HUES48 (cell line): ENCODE results near the gene ANAPC15.

Source experiments
- H3K27ac ChIP-seq: one replicate; pipeline ENCODE4 v1.7.0; 2013; ENCODE audit warnings: low read depth, low read length, inconsistent platforms
- H3K27me3 ChIP-seq: 2 replicates; pipeline ENCODE4 v1.6.1; 2013; ENCODE audit warnings: mild to moderate bottlenecking, low read length; ENCODE audit not compliant: control insufficient read depth, insufficient read depth
- H3K36me3 ChIP-seq: 2 replicates; pipeline ENCODE4 v1.6.1; 2013; ENCODE audit warnings: low read length; ENCODE audit not compliant: control insufficient read depth, insufficient read depth
- H3K4me1 ChIP-seq: 2 replicates; pipeline ENCODE4 v1.6.1; 2013; ENCODE audit warnings: mild to moderate bottlenecking, low read length; ENCODE audit not compliant: control insufficient read depth, insufficient read depth
- H3K4me3 ChIP-seq: 2 replicates; pipeline ENCODE4 v1.5.1; 2013; ENCODE audit warnings: mild to moderate bottlenecking, low read depth, low read length
- H3K9ac ChIP-seq: 2 replicates; pipeline ENCODE4 v1.6.1; 2013; ENCODE audit warnings: mild to moderate bottlenecking, low read depth, low read length, moderate library complexity
- H3K9me3 ChIP-seq: 2 replicates; pipeline ENCODE4 v1.6.1; 2013; ENCODE audit warnings: low read length; ENCODE audit not compliant: control insufficient read depth, insufficient read depth

ANAPC15 gene

DNA sequence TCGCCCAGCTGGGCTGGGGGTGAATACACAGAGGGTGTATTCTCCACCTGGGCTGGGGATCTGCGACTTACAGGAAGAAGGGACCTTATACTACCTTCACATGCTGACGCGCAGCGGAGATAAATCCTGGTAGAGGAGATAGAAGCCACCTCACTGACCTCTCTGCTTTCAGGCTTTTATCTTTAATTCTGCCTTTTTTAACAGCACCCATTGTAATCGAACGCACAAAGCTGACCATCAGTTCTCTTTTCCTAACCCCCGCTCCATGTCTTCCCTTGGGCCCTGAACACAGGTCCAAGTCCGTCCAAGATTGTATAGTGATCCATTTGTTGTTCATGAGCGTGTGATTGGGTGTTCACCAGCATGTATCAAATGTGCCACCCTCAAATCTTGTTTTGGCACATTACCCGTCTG, 8.7 kb downstream of the ANAPC15 start:
- Histone ChIP-seq H3K4me3 (peak overlapping the region; percentile 59), H3K36me3 (peaks cover 25% of the 10 kb centered on the region), H3K9me3 (no peaks in the 10 kb centered on the region), H3K9ac (peak overlapping the region; percentile 68), H3K27ac (peak overlapping the region; percentile 85), H3K4me1 (peaks cover 12% of the 10 kb centered on the region), H3K27me3 (no peaks in the 10 kb centered on the region)

DNA sequence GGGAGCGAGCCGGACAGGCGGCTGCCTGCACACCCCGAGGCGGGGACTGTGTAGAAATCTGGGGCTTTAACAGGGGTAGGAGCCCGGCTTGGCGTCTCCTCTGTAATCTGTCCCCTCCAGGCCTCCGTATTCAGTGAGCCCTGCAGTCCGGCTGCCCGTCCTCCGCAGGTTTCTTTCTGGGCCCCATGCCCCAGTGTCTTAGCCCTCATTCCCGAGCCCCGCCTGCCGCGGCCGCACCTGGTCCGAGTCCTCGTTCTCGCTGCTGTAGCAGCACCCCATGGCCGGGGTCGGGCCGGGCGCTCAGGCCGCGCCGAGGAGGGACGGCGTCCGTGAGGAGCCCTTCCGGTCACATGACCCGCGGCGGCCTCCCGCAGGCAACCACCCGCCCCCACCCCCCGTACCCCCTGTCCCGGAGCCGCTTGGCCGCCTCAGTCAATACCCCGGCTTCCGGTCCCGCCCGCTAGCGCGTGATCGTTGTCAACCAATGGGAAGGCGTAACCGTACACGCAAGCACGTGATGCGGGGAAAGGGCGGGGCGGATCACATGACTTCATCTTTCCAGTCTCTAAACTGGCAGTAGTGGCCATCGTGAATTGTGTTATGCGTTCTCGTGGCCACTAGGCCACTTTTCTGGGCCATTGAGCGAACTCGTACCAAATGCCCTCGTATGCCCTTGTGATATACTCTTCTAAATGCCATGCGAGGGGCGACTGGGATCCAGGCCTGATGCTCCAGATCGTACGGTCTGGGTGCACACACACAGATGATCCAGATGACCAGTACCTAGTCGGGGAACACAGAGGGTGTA, 9.3 kb downstream of the ANAPC15 start, which contains the start of gene LAMTOR1:
LAMTOR1 (minus strand) TSS at position 352 of the 808 bp plus-strand sequence; CDS start at position 279, 73 bp downstream.
- Histone ChIP-seq H3K4me3 (peak within 1 kb of the TSS; percentile 99), H3K9me3 (no peaks in the 10 kb centered on the region), H3K36me3 (peaks cover 31% of the 10 kb centered on the region), H3K27ac (peak within 1 kb of the TSS; percentile 95), H3K9ac (peak within 1 kb of the TSS; percentile 96), H3K27me3 (no peaks in the 10 kb centered on the region), H3K4me1 (peaks cover 12% of the 10 kb centered on the region)

DNA sequence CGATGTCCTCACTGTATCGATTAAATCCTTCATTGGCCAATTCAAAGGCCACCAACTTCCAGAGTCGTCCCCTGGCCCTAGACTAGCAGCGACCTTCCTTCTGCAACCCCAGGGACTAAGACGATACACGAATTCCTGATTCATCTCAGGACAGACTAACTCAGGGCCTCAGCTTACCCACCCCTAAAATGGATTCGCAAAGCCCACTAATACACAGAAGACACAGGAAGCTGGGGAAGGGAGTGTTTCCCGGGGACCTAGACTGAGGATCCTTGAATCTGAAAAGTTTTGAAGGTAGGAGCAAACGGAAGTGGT, 9.9 kb downstream of the ANAPC15 start:
- Histone ChIP-seq H3K9me3 (no peaks in the 10 kb centered on the region), H3K27me3 (no peaks in the 10 kb centered on the region), H3K27ac (peak overlapping the region; percentile 95), H3K4me1 (peaks cover 12% of the 10 kb centered on the region), H3K36me3 (peaks cover 37% of the 10 kb centered on the region), H3K9ac (peak overlapping the region; percentile 96), H3K4me3 (peak overlapping the region; percentile 99)

DNA sequence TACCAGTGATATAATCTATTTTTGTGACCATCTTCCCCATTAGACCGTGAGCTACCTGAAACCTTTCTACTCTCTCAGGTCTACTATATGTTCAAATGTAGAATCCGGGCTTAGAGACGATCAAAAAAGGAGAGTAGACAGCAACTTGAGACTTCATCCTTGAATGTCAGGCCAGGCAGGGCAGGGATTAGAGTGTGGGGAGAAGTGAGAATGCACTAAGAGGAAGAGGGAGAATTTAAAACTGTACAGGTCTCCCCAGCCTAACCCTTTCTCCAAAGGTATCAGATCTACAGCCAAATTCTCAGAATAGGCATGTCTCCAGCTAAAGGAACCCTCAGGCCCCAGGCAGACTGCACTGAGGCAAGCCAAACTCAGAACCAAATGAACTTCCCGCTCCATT, 10.3 kb downstream of the ANAPC15 start:
- no peak overlapping the region for H3K27ac ChIP-seq
- H3K4me3 ChIP-seq: peak overlapping the region; percentile 99
- peak overlapping the region; percentile 96 for H3K9ac ChIP-seq
- H3K36me3 ChIP-seq: peaks cover 41% of the 10 kb centered on the region
- H3K27me3 ChIP-seq: no peaks in the 10 kb centered on the region
- H3K4me1 ChIP-seq: peaks cover 12% of the 10 kb centered on the region
- no peaks in the 10 kb centered on the region for H3K9me3 ChIP-seq

DNA sequence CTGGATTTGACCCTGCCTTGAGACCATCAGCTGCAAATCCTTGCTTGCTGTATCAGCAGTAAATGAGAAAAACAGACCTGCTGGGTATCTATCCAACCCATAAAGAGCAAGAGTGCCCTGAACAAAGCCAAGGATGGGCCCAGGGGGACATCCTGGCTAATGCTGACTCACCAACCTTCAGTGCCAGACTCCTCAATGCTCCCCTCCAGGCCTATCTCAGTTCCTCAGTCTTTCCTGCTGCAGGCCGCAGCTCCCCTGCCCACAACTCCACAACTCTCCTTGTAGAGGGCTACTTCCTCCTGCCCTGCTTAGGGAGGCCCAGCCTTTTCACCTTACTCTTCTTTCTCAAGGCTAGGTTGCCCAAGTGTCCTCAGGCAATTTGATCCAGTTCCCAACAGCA, 12.0 kb downstream of the ANAPC15 start:
- H3K27me3 ChIP-seq: no peaks in the 10 kb centered on the region
- no peak overlapping the region for H3K27ac ChIP-seq
- H3K4me3 ChIP-seq: no peak overlapping the region
- H3K9ac ChIP-seq: no peak overlapping the region
- H3K36me3 ChIP-seq: peaks cover 50% of the 10 kb centered on the region
- no peaks in the 10 kb centered on the region for H3K9me3 ChIP-seq
- peaks cover 12% of the 10 kb centered on the region for H3K4me1 ChIP-seq

DNA sequence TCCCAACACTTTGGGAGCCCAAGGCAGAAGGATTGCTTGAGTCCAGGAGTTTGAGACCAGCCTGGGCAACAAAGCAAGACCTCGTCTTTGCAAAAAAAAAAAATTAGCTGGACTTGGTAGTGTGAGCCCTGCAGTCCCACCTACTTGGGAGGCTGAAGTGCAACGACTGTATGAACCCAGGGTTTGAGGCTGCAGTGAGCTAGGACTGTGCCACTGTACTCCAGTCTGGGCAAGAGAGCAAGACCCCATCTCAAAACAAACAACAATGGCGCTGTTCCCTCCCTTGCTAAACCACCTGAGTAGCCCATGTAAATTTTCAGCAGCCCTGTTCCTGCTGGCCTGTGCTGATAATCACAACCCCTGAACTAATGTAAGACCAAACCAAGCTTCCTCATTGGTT, 12.5 kb downstream of the ANAPC15 start:
- Histone ChIP-seq H3K27me3 (no peaks in the 10 kb centered on the region), H3K4me1 (peaks cover 12% of the 10 kb centered on the region), H3K27ac (no peak overlapping the region), H3K36me3 (peaks cover 50% of the 10 kb centered on the region), H3K9ac (no peak overlapping the region), H3K9me3 (no peaks in the 10 kb centered on the region), H3K4me3 (no peak overlapping the region)

DNA sequence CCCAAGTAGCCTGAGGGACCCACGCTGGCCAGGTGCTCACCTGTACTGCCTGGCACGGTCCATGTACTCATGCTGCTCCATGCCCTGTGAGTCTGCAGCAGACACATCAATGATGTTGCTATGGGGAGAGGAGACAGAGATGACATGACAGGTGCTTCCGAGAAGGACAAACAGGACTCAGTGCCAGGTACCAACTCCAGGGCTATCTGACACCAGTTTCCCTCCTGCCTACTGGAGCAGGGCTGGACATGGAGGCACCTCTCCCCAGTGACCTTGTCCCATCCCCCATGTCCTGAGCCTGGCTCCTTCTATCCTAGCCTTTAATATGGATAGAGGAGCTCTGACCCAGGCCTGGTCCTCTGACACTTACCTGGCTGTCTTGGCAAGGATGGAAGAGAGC, 13.8 kb downstream of the ANAPC15 start:
- Histone ChIP-seq H3K4me1 (peaks cover 9% of the 10 kb centered on the region), H3K4me3 (no peak overlapping the region), H3K27ac (no peak overlapping the region), H3K9ac (no peak overlapping the region), H3K27me3 (no peaks in the 10 kb centered on the region), H3K9me3 (no peaks in the 10 kb centered on the region), H3K36me3 (peaks cover 60% of the 10 kb centered on the region)

DNA sequence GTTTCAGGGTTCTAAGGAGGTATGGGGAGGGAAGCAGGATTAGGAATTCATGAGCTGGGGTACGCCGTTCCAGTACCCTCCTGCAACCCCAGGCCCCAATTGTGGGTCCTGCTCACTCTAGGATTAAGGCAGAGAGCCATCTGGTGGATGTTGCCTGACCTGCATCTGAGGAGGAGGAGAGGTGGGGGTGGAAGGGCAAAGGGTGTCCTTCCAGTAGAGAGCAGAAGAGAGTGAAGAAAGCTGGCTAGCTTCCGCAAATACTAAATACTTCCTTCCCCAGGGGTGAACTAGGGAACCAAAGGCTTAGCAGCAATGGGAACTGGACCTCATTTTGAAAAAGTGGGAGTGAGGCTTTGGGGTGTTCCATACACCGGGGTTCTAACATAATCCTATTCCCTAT, 21.2 kb downstream of the ANAPC15 start:
- H3K27ac ChIP-seq: peak overlapping the region; percentile 42
- H3K27me3 ChIP-seq: no peaks in the 10 kb centered on the region
- H3K9me3 ChIP-seq: no peaks in the 10 kb centered on the region
- no peak overlapping the region for H3K4me3 ChIP-seq
- peaks cover 3% of the 10 kb centered on the region; the same call in 1 of the 2 replicates for H3K4me1 ChIP-seq
- peaks cover 24% of the 10 kb centered on the region for H3K36me3 ChIP-seq
- H3K9ac ChIP-seq: no peak overlapping the region

DNA sequence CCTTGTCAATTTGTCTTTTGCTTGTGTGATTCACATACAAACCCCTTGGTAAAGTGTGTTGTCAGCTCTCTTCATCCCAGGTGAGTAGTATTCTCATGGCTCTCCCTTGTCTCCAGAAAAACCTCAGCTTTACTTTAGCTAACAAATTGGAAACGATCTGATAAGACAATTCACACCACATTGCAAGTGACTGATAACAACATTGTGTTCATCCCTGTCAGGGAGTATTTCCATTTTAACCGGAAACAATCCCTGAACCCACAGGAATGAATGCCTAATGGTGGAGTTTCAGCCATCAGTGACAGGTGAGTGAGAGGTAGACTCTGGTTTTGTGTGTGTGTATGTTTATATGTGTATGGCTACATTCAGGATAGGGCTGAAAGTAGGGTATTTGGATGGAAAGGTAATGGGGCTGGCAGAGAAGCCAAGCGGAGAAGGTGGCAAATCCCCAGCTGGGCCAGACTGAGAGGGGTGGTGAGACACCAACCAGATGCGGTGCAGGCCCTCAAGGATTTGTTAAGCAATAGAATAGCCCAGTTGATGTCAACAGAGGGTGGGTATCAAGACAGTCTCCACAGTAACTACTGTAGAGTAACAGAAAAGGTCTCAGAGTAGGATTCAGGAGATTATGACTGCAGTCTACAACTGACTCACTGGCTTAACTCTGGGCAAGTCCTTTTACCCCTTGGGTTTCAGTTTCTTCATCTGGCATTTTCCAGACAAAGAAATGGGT, 24.3 kb downstream of the ANAPC15 start:
- Histone ChIP-seq H3K27me3 (no peaks in the 10 kb centered on the region), H3K9ac (no peak overlapping the region), H3K27ac (no peak overlapping the region), H3K4me1 (peaks cover 3% of the 10 kb centered on the region; the same call in 1 of the 2 replicates), H3K36me3 (peaks cover 9% of the 10 kb centered on the region), H3K9me3 (no peaks in the 10 kb centered on the region), H3K4me3 (no peak overlapping the region)

DNA sequence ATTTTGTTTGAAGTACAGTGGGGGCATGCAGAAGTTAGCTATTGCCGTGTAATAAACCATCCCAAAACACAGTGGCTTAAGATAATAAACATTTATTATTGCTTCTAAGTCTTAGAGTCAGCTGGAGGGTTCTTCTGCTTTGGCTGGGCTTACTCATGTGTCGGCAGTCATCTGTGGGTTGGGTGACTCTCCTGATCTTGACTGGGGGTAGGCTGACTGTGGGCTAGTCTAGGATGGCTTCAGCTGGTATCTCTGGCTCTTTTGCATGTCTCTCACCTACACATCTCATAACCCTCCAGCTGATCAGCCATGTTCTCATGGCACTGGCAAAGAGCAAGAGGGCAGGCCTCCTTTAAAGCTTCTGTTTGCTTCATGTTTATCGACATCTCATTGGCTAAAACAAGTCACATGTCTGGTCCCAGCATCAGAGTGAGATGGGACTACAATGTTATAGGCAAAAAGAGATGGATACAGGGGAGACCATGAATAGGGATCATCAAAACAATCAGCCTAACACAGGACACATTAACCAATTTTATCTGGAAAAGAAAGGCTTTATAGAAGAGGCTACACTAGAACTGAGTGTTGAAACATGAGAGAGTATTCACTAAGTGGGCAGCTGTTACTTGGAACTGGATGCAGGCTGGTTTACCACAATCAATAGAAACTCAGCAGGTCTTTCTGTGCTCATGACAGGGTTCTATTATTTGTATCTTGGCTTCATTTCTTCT, 26.7 kb downstream of the ANAPC15 start:
- H3K27ac ChIP-seq: no peak overlapping the region

More for the DNA sequence above, 26.7 kb downstream of the ANAPC15 start:
- Histone ChIP-seq H3K27me3 (no peaks in the 10 kb centered on the region), H3K4me1 (peaks cover 7% of the 10 kb centered on the region; the same call in 1 of the 2 replicates), H3K4me3 (no peak overlapping the region), H3K36me3 (peaks cover 6% of the 10 kb centered on the region; the same call in 1 of the 2 replicates), H3K9me3 (no peaks in the 10 kb centered on the region), H3K9ac (no peak overlapping the region)
